ENCODE results near the gene MEGF10.

MEGF10 gene

DNA sequence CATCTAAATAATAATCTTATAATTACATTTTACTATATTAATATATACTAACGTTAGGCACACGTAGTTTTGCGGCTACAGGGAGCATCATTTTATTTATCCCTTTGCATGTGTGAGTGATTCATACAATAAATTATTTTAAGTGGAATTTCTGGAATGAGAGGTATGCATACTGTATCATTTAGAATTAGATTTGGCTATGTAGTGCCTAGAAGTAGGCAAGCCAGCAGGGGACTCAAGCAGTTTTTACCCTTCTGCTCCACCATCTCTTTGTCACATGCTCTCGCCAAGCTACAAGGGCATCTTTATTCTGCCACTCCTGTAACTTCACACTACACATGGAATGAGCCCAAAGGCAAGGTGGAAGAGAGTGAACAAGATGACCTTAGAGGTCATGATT is 60.8 kb downstream of the MEGF10 start (continued):
- TF ChIP-seq, protein P1, sequence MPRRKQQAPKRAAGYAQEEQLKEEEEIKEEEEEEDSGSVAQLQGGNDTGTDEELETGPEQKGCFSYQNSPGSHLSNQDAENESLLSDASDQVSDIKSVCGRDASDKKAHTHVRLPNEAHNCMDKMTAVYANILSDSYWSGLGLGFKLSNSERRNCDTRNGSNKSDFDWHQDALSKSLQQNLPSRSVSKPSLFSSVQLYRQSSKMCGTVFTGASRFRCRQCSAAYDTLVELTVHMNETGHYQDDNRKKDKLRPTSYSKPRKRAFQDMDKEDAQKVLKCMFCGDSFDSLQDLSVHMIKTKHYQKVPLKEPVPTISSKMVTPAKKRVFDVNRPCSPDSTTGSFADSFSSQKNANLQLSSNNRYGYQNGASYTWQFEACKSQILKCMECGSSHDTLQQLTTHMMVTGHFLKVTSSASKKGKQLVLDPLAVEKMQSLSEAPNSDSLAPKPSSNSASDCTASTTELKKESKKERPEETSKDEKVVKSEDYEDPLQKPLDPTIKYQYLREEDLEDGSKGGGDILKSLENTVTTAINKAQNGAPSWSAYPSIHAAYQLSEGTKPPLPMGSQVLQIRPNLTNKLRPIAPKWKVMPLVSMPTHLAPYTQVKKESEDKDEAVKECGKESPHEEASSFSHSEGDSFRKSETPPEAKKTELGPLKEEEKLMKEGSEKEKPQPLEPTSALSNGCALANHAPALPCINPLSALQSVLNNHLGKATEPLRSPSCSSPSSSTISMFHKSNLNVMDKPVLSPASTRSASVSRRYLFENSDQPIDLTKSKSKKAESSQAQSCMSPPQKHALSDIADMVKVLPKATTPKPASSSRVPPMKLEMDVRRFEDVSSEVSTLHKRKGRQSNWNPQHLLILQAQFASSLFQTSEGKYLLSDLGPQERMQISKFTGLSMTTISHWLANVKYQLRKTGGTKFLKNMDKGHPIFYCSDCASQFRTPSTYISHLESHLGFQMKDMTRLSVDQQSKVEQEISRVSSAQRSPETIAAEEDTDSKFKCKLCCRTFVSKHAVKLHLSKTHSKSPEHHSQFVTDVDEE (CRISPR knock-in tag; IDR thresholded peaks at IDR 0.05), result no peak
- TF ChIP-seq PPARA (CRISPR knock-in tag; IDR thresholded peaks at IDR 0.05; ENCODE audit: borderline replicate concordance) (no peak), BACH2 (CRISPR knock-in tag; IDR thresholded peaks at IDR 0.05; ENCODE audit: borderline replicate concordance) (no peak), OSR1 (CRISPR knock-in tag; IDR thresholded peaks at IDR 0.05) (no peak), ZNF8 (CRISPR knock-in tag; IDR thresholded peaks at IDR 0.05) (no peak)
- TF ChIP-seq, protein P2, sequence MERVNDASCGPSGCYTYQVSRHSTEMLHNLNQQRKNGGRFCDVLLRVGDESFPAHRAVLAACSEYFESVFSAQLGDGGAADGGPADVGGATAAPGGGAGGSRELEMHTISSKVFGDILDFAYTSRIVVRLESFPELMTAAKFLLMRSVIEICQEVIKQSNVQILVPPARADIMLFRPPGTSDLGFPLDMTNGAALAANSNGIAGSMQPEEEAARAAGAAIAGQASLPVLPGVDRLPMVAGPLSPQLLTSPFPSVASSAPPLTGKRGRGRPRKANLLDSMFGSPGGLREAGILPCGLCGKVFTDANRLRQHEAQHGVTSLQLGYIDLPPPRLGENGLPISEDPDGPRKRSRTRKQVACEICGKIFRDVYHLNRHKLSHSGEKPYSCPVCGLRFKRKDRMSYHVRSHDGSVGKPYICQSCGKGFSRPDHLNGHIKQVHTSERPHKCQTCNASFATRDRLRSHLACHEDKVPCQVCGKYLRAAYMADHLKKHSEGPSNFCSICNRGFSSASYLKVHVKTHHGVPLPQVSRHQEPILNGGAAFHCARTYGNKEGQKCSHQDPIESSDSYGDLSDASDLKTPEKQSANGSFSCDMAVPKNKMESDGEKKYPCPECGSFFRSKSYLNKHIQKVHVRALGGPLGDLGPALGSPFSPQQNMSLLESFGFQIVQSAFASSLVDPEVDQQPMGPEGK (CRISPR knock-in tag; IDR thresholded peaks at IDR 0.05; ENCODE audit: borderline replicate concordance), result no peak
- TF ChIP-seq, protein P3, sequence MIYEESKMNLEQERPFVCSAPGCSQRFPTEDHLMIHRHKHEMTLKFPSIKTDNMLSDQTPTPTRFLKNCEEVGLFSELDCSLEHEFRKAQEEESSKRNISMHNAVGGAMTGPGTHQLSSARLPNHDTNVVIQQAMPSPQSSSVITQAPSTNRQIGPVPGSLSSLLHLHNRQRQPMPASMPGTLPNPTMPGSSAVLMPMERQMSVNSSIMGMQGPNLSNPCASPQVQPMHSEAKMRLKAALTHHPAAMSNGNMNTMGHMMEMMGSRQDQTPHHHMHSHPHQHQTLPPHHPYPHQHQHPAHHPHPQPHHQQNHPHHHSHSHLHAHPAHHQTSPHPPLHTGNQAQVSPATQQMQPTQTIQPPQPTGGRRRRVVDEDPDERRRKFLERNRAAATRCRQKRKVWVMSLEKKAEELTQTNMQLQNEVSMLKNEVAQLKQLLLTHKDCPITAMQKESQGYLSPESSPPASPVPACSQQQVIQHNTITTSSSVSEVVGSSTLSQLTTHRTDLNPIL (CRISPR knock-in tag; IDR thresholded peaks at IDR 0.05; ENCODE audit: low read depth), result peak; percentile 49; the same call in 1 of the 2 replicates

DNA sequence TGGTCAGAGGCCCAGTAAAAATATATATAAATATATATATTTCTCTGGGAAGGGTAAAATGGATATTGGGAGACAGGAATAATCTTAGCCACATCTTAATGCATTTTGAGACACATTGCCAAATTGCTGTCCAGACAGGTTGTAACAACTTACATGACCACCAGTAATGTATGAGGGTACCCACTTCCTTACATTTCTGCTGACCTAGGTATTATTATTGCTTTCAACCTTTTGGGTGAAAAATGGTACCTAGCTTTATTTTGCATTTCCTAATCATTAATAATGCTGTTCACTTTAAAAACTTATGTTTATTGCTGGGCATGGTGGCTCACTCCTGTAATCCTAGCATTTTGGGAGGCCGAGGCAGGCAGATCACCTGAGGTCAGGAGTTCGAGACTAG is 61.5 kb downstream of the MEGF10 start:
- ATAC-seq, result no peak
- TF ChIP-seq TCF4 (CRISPR knock-in tag; IDR thresholded peaks at IDR 0.05; ENCODE audit: borderline replicate concordance), result no peak
- TF ChIP-seq ZNF70 (CRISPR knock-in tag; IDR thresholded peaks at IDR 0.05), result no peak

DNA sequence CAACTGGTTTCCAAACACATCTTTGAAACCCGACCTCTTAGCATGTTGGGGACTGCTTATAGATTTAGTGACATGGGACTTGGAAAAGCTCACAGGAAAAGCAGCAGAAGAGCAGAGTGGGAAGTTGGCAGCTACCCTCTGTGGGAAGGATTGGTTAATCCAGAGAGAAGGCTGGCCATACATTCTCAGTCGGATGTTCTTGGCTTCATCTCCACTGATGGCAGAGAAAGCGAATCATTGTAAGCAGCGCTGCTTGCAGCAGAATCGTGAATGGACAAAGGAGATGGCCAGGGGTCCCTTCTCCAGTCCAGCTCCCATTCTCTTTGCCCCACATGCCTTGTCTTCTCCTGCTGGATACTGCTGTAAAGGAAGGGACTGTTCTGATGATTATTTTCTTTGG is 62.7 kb downstream of the MEGF10 start:
- ATAC-seq, result no peak
- TF ChIP-seq, protein P4, sequence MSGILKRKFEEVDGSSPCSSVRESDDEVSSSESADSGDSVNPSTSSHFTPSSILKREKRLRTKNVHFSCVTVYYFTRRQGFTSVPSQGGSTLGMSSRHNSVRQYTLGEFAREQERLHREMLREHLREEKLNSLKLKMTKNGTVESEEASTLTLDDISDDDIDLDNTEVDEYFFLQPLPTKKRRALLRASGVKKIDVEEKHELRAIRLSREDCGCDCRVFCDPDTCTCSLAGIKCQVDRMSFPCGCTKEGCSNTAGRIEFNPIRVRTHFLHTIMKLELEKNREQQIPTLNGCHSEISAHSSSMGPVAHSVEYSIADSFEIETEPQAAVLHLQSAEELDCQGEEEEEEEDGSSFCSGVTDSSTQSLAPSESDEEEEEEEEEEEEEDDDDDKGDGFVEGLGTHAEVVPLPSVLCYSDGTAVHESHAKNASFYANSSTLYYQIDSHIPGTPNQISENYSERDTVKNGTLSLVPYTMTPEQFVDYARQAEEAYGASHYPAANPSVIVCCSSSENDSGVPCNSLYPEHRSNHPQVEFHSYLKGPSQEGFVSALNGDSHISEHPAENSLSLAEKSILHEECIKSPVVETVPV (CRISPR knock-in tag; IDR thresholded peaks at IDR 0.05), result no peak
- no peak for TF ChIP-seq ZNF70 (CRISPR knock-in tag; IDR thresholded peaks at IDR 0.05)
- TF ChIP-seq ZNF8 (CRISPR knock-in tag; IDR thresholded peaks at IDR 0.05), result no peak

DNA sequence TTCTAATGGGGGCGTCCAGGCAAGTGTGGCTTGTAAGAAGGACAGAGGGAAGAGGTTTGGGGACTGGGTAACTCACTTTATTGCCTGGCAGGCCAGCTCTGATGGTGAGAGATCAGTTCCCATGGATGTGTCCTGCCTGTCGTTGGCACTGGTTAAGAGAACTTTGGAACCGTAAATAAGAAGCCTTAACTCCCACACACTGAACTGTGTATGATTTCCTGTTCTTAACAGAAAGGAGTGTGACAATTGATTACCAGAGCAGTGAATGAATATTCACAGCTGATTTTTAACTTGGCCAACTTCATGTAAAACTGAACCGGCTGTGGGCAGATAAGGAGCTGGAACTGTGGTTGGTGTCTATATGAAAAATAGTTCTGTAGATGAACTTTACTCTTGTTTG is 63.2 kb downstream of the MEGF10 start:
- TF ChIP-seq, protein P1 (CRISPR knock-in tag; IDR thresholded peaks at IDR 0.05), result no peak
- TF ChIP-seq ZNF8 (CRISPR knock-in tag; IDR thresholded peaks at IDR 0.05), result no peak
- TF ChIP-seq, protein P2 (CRISPR knock-in tag; IDR thresholded peaks at IDR 0.05; ENCODE audit: borderline replicate concordance), result no peak
- TF ChIP-seq OSR1 (CRISPR knock-in tag; IDR thresholded peaks at IDR 0.05), result no peak
- no peak for TF ChIP-seq ZNF70 (CRISPR knock-in tag; IDR thresholded peaks at IDR 0.05)
- ATAC-seq, result no peak

DNA sequence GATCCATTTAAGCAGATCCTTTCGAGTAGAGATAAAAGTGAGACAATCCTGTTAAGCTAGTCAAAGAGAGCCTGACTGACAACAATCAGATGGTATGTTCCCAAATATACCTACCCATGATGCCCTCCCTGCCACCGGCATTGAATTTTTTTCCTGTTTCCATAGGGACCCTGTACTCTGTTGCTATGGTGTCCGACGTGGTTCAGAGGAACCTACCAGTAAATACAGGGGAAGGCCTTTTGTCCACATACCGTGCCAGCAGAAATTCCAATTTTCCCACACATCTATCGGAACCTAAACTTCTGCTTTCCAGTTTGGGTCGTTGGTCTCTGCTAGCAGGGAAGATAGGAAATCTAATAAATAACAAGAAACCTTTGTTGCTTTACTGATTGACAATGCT is 64.7 kb downstream of the MEGF10 start:
- no peak for ATAC-seq
- no peak for TF ChIP-seq RARB (CRISPR knock-in tag; IDR thresholded peaks at IDR 0.05)
- TF ChIP-seq TOX (CRISPR knock-in tag; IDR thresholded peaks at IDR 0.05; ENCODE audit: borderline replicate concordance), result no peak
- TF ChIP-seq, protein P2 (CRISPR knock-in tag; IDR thresholded peaks at IDR 0.05; ENCODE audit: borderline replicate concordance), result no peak
- TF ChIP-seq TCF4 (CRISPR knock-in tag; IDR thresholded peaks at IDR 0.05; ENCODE audit: borderline replicate concordance), result no peak
- no peak for TF ChIP-seq ZNF565 (CRISPR knock-in tag; conservative IDR thresholded peaks at IDR 0.05; ENCODE audit: low read depth)
- no peak for TF ChIP-seq PPARA (CRISPR knock-in tag; IDR thresholded peaks at IDR 0.05; ENCODE audit: borderline replicate concordance)
- TF ChIP-seq ZNF8 (CRISPR knock-in tag; IDR thresholded peaks at IDR 0.05), result no peak
- TF ChIP-seq ISL1 (CRISPR knock-in tag; IDR thresholded peaks at IDR 0.05), result no peak
- TF ChIP-seq, protein P3 (CRISPR knock-in tag; IDR thresholded peaks at IDR 0.05; ENCODE audit: low read depth), result no peak
- no peak for TF ChIP-seq OSR1 (CRISPR knock-in tag; IDR thresholded peaks at IDR 0.05)

Data from SK-N-SH treated with all-trans-retinoic acid at 6 μM for 48 hours (cell line).